HG03097 (cell line): ENCODE measurements around the gene BTF3L4.

Experiments
- ATAC-seq: cut with Tn5 transposase; IDR thresholded peaks from one replicate; pipeline ENCODE4 v1.9.1; 2021; ENCODE audit not compliant: unreplicated experiment, low FRiP score

The BTF3L4 gene

DNA sequence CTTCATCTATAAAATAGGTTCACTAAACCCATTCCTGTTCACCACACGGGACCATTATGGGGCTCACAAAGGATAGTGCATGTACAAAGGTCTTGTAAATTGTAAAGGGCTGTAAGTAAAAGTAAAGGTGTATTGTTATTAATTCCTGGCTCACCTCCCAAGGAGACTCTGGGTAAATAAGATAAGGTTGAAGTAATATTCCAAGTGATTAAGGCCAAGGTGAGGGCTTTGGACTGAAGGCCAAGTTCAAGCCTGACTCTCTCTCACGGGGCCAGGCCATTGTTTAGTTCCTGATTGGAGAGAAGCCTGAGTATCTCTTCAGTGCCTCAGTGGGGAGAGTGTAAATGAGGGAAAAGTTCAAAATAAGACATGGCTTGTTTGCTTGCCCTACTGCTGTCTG lies 66.3 kb downstream of the BTF3L4 start:
- ATAC-seq: no peak

DNA sequence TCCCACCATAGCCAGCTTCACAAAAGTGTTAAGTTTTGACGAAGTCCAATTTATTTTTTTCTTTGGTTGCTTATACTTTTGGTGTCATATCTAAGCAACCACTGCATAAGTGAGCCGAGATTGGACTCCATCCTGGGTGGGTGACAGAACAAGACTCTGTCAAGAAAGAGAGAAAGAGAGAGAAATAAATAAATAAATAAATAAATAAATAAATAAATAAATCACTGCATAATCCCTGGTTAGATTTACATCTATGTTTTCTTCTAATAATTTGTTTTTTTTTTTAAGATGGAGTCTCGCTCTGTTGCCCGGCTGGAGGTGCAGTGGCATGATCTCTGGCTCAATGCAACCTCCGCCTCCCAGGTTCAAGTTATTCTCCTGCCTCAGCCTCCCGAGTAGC lies 67.5 kb downstream of the BTF3L4 start:
- no peak for ATAC-seq

DNA sequence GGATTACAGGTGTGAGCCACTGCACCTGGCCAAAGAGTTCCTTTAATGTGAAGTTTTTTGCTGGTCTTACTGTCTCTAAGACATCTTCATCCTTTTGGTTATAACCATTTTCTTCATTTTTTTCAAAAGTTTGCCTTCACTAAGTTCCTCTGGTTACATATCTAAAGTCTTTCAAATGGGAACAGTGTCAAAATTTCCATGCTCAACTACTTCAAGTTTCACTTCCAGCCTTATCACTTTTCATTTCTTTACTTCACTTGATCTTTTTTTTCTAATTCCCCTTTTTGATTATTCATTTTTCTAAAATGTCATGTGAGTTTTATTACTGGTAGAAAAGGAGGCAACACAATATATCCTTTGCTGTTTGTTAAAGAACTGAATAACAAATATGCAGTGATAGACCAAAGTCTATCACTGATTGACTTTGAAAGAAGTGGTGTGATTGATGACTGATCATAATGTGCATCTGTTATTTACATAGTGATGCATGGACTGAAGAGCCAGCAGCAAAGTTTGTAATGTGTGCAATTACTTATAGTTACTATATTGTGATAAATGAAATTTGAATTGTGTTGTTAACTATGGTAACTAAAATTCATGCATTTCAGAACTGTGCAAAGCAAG lies 69.8 kb downstream of the BTF3L4 start:
- no peak for ATAC-seq

DNA sequence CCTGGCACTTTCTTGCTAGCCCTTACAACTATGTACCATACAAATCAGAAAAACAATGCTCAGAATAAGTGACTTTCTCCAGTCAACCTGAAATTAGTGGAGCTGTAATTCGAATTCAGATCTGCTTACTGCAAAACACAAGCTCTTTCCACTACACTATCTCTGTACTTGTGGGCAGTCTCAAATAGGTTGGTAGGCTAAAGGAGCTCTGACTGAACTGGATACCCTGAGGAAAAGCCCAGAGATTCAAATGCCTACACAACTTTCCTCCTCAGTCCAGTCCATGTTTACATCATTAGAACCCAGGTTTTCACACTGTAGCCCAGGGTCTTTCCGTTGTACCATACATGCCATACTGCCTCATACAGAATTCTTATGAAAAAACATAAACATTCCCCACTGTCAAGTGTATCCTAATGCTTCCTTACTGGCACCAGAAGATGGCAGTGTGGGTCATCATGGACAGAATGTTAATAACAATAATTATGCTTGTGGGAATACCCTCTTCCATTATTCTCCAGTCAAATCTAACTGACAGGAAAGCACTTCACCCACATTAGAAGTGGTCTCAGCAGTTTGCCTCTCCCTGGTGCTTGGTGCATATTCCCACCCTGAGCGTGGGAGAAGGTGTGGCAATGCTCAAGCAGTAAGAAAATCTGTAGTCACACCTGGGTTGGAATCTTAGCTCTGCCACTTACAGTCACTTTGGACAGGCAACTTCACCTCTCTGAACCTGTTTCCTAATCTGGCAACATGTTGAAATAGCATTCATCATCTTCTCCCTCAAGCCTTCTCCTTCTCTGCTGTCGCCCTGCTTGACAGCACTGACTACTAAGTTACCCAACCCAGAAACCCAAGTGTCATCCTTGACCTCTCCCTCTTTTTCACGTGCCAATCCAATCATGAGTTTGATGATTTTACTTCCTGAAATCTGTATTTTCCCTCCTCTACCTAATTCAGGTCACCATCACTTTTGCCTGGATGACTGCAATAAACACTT lies 71.4 kb downstream of the BTF3L4 start:
- no peak for ATAC-seq

DNA sequence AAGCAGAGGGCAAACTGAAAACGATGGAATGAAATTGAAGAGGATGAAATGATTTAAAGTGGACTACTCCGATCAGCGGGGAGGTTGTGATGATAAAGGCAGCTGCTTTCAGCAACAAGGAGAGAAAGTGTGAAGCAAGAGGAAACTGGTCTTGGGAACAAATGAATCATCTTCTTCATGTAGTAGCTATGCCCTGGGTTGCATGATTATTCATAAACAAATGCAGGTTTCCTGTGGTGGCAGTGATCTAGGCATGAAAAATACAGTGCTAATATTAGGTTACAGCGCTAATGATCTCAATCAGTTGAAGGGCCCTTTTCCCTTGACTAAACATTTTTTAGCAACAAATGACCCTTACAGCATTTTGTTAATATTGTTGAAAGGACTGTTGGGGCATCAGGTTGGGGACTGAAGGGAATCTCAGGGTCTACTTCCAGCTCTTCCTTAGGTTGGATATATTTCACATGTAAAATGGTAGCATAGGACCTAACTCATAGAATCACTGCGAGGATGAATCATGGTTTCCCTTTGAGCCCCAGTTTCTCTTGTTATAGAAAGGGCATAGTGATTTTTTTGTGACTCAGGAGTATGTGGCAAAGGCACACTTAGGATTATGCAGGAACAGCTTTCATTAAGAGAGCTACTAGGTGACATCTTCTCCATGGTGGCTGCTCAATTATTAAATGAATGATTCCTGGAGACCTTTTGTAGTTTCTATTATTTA lies 83.9 kb downstream of the BTF3L4 start:
- ATAC-seq: no peak
